ENCODE results near the gene CNGB1.

The CNGB1 gene

GRCh38 chr16:57984443-57985203, 13.7 kb upstream of the CNGB1 start:
- DNase-seq (no peak), ATAC-seq (ENCODE audit: insufficient read depth, low read depth) (peak; percentile 27; the same call in 1 of the 3 replicates)
- H3K9me3 ChIP-seq (ENCODE audit: insufficient read depth, low read length, severe bottlenecking) = no peaks in the 10 kb centered on the region
- no peak overlapping the region for H3K9ac ChIP-seq (ENCODE audit: low read depth, low read length)
- H3K4me2 ChIP-seq (ENCODE audit: insufficient read depth, low read length) = no peak overlapping the region
- H3K27ac ChIP-seq (ENCODE audit: low read length) = no peak overlapping the region
- no peaks in the 10 kb centered on the region for H4K20me1 ChIP-seq (ENCODE audit: insufficient read depth, low read length)
- H3K27me3 ChIP-seq (ENCODE audit: insufficient read depth, low read length, poor library complexity) = no peaks in the 10 kb centered on the region
- H3K4me1 ChIP-seq (ENCODE audit: insufficient read depth, low read length) = no peaks in the 10 kb centered on the region
- H3K79me2 ChIP-seq (ENCODE audit: insufficient read depth, low read length) = no peaks in the 10 kb centered on the region
- H3K36me3 ChIP-seq (ENCODE audit: insufficient read depth, low read length) = no peaks in the 10 kb centered on the region
- no peak overlapping the region for H2AFZ ChIP-seq (ENCODE audit: low read depth, low read length)
- no peak for TF ChIP-seq EZH2 (IDR thresholded peaks at IDR 0.05; ENCODE audit: borderline replicate concordance, low read depth, low read length, severe bottlenecking)
- no peak for TF ChIP-seq CTCF (IDR thresholded peaks at IDR 0.05; ENCODE audit: borderline replicate concordance, extremely low read depth, low read length, poor library complexity, severe bottlenecking)
- no peak overlapping the region for H3K4me3 ChIP-seq (ENCODE audit: low read depth in 1 of 2, low read length in 2 of 2)

GRCh38 chr16:57982385-57982784, 11.5 kb upstream of the CNGB1 start:
- ATAC-seq (ENCODE audit: insufficient read depth, low read depth) (no peak), DNase-seq (no peak)

GRCh38 chr16:57981636-57982035, 10.7 kb upstream of the CNGB1 start:
- no peak overlapping the region for H3K27ac ChIP-seq (ENCODE audit: low read length)
- no peak for ATAC-seq (ENCODE audit: insufficient read depth, low read depth)
- no peak overlapping the region for H2AFZ ChIP-seq (ENCODE audit: low read depth, low read length)
- H4K20me1 ChIP-seq (ENCODE audit: insufficient read depth, low read length) = no peaks in the 10 kb centered on the region
- no peak for DNase-seq
- no peaks in the 10 kb centered on the region for H3K79me2 ChIP-seq (ENCODE audit: insufficient read depth, low read length)
- no peak overlapping the region for H3K4me3 ChIP-seq (ENCODE audit: low read depth in 1 of 2, low read length in 2 of 2)
- H3K9me3 ChIP-seq (ENCODE audit: insufficient read depth, low read length, severe bottlenecking) = no peaks in the 10 kb centered on the region
- H3K27me3 ChIP-seq (ENCODE audit: insufficient read depth, low read length, poor library complexity) = no peaks in the 10 kb centered on the region
- no peaks in the 10 kb centered on the region for H3K4me1 ChIP-seq (ENCODE audit: insufficient read depth, low read length)
- TF ChIP-seq CTCF (IDR thresholded peaks at IDR 0.05; ENCODE audit: borderline replicate concordance, extremely low read depth, low read length, poor library complexity, severe bottlenecking) (no peak), EZH2 (IDR thresholded peaks at IDR 0.05; ENCODE audit: borderline replicate concordance, low read depth, low read length, severe bottlenecking) (no peak)
- no peak overlapping the region for H3K4me2 ChIP-seq (ENCODE audit: insufficient read depth, low read length)
- no peak overlapping the region for H3K9ac ChIP-seq (ENCODE audit: low read depth, low read length)
- no peaks in the 10 kb centered on the region for H3K36me3 ChIP-seq (ENCODE audit: insufficient read depth, low read length)

More at GRCh38 chr16:57982385-57982784, 11.5 kb upstream of the CNGB1 start:
- H3K9me3 ChIP-seq (ENCODE audit: insufficient read depth, low read length, severe bottlenecking) = no peaks in the 10 kb centered on the region
- H2AFZ ChIP-seq (ENCODE audit: low read depth, low read length) = no peak overlapping the region
- H3K27me3 ChIP-seq (ENCODE audit: insufficient read depth, low read length, poor library complexity) = no peaks in the 10 kb centered on the region
- H3K79me2 ChIP-seq (ENCODE audit: insufficient read depth, low read length) = no peaks in the 10 kb centered on the region
- H3K4me2 ChIP-seq (ENCODE audit: insufficient read depth, low read length) = no peak overlapping the region
- H3K36me3 ChIP-seq (ENCODE audit: insufficient read depth, low read length) = no peaks in the 10 kb centered on the region
- TF ChIP-seq CTCF (IDR thresholded peaks at IDR 0.05; ENCODE audit: borderline replicate concordance, extremely low read depth, low read length, poor library complexity, severe bottlenecking) (no peak), EZH2 (IDR thresholded peaks at IDR 0.05; ENCODE audit: borderline replicate concordance, low read depth, low read length, severe bottlenecking) (no peak)
- no peaks in the 10 kb centered on the region for H4K20me1 ChIP-seq (ENCODE audit: insufficient read depth, low read length)
- no peak overlapping the region for H3K4me3 ChIP-seq (ENCODE audit: low read depth in 1 of 2, low read length in 2 of 2)
- H3K4me1 ChIP-seq (ENCODE audit: insufficient read depth, low read length) = no peaks in the 10 kb centered on the region
- H3K9ac ChIP-seq (ENCODE audit: low read depth, low read length) = no peak overlapping the region
- no peak overlapping the region for H3K27ac ChIP-seq (ENCODE audit: low read length)

Data from DND-41 (cell line).